ENCODE results near the gene TNFRSF19. TPM values are rescaled to one million over a fixed set of nuclear protein-coding genes. Genes with fewer than 3 reads are reported as not detected.

The TNFRSF19 gene
- total and polyA plus RNA-seq, 2 of the 13 experiments (the other 11 are each of a cell fraction or from before 2014, with no cell fraction given): 75.3 to 77.7 TPM

DNA sequence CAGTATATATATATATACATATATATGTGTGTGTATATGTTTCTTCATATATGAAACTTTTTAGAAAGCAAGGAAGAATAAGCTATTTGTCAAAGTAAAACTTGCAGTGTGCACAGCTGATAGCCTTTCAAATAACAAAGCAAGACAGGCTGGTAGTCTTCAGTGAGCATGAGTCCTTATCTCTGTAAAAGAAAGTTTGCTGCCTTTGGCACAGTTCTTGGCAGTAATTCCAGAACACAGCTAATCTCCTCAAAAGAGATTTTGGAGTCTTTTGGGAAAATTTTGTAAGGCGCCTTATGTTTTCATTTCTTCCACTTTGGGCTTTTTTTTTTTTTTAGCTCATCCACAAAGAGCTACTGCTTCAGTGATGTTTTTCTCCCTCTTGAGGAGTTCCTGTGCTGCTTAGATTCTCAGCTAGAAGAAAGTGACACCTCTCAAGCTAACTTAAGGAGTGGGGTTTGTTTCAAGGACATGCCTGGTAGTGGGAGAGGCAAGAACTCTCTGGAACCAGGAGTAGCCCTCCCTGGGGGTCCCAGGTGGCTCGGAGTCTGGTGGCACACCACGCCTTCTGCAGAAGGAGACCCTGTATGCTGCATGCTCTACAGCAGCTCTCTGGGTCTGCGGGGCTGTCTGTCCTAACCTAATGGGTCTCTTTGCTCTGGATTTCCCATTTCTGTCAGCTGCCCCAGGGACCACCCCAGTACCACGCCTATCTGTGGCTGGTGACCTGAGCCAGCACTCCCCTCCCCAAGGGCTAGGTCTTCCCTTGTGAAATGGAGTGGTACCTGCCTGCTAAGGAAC lies 58.8 kb downstream of the TNFRSF19 start:
- DNase-seq (ENCODE audit: low spot score) (no peak), ATAC-seq (peak; percentile 79), FAIRE-seq (no peak)
- ChIA-PET POLR2A (interaction anchor here (0.8 to 5.7 kb wide), 7 partner anchors 8 to 58 kb away, joined by 4 to 90 read pairs (median 6); partner anchors contain the start of gene TNFRSF19), CTCF (ENCODE audit: low intra/inter-chr PET ratio, low total read pairs) (no interaction called here)
- Histone ChIP-seq H3K4me1 (ENCODE audit: insufficient read depth, low read length) (peaks cover 80% of the 10 kb centered on the region), H3K36me3 (replicated peaks in 1 of 2; ENCODE audit: control insufficient read depth in 1 of 2, insufficient read depth in 2 of 2, low read length in 2 of 2) (peaks cover 8 to 21% of the 10 kb centered on the region in 2 experiments), H3K9me3 (ENCODE audit: low read length) (no peaks in the 10 kb centered on the region), H3K9ac (ENCODE audit: insufficient read depth, low read depth, low read length) (no peak overlapping the region), H3K4me3 (replicated peaks in 1 of 3; ENCODE audit: insufficient read depth in 1 of 3, low read depth in 2 of 3, low read length in 3 of 3) (peak overlapping the region in 1 of 3 experiments; percentile 20; a peak in 1 of 6 replicates), H3K27me3 (ENCODE audit: control insufficient read depth in 1 of 2, insufficient read depth in 2 of 2, low read length in 2 of 2) (no peaks in the 10 kb centered on the region), H3K79me2 (ENCODE audit: insufficient read depth, low read length) (peaks cover 24% of the 10 kb centered on the region), H3K27ac (ENCODE audit: extremely low read length, insufficient read depth, low read length) (peak overlapping the region; percentile 61), H2AFZ (ENCODE audit: low read length) (no peak overlapping the region), H3K4me2 (ENCODE audit: low read depth, low read length) (peak overlapping the region; percentile 34), H4K20me1 (ENCODE audit: insufficient read depth, low read length) (no peaks in the 10 kb centered on the region)
- TF ChIP-seq, protein P1, sequence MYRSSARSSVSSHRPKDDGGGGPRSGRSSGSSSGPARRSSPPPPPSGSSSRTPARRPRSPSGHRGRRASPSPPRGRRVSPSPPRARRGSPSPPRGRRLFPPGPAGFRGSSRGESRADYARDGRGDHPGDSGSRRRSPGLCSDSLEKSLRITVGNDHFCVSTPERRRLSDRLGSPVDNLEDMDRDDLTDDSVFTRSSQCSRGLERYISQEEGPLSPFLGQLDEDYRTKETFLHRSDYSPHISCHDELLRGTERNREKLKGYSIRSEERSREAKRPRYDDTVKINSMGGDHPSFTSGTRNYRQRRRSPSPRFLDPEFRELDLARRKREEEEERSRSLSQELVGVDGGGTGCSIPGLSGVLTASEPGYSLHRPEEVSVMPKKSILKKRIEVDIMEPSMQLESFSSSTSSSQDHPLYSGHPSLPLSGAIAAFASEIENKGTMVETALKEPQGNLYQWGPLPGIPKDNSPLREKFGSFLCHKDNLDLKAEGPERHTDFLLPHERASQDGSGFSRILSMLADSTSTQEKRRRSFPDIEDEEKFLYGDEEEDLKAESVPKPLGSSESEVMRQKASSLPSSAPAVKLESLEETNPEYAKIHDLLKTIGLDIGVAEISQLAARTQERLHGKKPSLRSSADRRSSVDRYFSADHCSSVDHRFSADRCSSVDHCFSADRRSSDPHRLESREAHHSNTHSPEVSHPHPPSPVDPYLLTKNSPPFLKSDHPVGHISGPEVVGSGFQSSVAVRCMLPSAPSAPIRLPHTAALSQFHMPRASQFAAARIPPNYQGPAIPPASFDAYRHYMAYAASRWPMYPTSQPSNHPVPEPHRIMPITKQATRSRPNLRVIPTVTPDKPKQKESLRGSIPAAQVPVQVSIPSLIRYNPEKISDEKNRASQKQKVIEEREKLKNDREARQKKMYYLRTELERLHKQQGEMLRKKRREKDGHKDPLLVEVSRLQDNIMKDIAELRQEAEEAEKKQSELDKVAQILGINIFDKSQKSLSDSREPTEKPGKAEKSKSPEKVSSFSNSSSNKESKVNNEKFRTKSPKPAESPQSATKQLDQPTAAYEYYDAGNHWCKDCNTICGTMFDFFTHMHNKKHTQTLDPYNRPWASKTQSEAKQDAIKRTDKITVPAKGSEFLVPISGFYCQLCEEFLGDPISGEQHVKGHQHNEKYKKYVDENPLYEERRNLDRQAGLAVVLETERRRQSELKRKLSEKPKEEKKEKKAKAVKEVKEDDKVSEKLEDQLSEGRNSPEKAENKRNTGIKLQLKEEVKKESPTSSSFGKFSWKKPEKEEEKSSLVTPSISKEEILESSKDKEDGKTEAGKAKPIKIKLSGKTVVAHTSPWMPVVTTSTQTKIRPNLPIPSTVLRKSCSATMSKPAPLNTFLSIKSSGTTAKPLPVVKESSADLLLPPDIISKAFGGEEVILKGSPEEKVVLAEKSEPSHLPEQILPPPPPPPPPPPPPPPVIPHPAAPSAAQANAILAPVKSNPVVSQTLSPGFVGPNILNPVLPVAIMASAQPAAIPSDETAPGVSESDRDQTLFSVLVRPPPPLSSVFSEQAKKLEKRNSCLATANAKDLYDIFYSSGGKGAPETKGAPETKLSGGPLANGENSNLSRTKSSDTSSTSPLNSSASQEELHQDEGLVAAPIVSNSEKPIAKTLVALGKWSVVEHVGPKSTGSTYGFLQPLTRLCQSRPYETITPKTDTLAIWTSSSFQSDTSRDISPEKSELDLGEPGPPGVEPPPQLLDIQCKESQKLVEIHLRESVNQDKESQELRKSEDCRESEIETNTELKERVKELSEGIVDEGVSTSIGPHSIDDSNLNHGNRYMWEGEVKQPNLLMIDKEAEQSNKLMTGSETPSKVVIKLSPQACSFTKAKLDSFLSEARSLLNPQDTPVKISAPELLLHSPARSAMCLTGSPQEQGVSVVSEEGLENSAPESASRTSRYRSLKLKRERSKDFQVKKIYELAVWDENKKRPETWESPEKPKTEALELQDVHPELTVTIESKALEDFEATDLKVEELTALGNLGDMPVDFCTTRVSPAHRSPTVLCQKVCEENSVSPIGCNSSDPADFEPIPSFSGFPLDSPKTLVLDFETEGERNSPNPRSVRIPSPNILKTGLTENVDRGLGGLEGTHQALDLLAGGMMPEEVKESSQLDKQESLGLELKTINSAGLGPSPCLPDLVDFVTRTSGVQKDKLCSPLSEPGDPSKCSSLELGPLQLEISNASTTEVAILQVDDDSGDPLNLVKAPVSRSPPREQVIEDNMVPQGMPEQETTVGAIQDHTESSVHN (CRISPR knock-in tag; IDR thresholded peaks at IDR 0.05): 0 out of 2 replicates have a peak, but pooled peaks have one; percentile 17
- TF ChIP-seq ZNF383 (CRISPR knock-in tag; IDR thresholded peaks at IDR 0.05; ENCODE audit: borderline replicate concordance) (no peak), ZFP1 (CRISPR knock-in tag; IDR thresholded peaks at IDR 0.05) (no peak), ZBTB7A (CRISPR knock-in tag; IDR thresholded peaks at IDR 0.05) (0 out of 2 replicates have a peak, but pooled peaks have one; percentile 30), KDM2A (CRISPR knock-in tag; IDR thresholded peaks at IDR 0.05; ENCODE audit: borderline replicate concordance, low read depth) (peak; percentile 34; the same call in 1 of the 2 replicates)
- TF ChIP-seq, protein P2, sequence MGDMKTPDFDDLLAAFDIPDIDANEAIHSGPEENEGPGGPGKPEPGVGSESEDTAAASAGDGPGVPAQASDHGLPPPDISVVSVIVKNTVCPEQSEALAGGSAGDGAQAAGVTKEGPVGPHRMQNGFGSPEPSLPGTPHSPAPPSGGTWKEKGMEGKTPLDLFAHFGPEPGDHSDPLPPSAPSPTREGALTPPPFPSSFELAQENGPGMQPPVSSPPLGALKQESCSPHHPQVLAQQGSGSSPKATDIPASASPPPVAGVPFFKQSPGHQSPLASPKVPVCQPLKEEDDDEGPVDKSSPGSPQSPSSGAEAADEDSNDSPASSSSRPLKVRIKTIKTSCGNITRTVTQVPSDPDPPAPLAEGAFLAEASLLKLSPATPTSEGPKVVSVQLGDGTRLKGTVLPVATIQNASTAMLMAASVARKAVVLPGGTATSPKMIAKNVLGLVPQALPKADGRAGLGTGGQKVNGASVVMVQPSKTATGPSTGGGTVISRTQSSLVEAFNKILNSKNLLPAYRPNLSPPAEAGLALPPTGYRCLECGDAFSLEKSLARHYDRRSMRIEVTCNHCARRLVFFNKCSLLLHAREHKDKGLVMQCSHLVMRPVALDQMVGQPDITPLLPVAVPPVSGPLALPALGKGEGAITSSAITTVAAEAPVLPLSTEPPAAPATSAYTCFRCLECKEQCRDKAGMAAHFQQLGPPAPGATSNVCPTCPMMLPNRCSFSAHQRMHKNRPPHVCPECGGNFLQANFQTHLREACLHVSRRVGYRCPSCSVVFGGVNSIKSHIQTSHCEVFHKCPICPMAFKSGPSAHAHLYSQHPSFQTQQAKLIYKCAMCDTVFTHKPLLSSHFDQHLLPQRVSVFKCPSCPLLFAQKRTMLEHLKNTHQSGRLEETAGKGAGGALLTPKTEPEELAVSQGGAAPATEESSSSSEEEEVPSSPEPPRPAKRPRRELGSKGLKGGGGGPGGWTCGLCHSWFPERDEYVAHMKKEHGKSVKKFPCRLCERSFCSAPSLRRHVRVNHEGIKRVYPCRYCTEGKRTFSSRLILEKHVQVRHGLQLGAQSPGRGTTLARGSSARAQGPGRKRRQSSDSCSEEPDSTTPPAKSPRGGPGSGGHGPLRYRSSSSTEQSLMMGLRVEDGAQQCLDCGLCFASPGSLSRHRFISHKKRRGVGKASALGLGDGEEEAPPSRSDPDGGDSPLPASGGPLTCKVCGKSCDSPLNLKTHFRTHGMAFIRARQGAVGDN (CRISPR knock-in tag; IDR thresholded peaks at IDR 0.05): peak; percentile 66
- TF ChIP-seq, protein P3, sequence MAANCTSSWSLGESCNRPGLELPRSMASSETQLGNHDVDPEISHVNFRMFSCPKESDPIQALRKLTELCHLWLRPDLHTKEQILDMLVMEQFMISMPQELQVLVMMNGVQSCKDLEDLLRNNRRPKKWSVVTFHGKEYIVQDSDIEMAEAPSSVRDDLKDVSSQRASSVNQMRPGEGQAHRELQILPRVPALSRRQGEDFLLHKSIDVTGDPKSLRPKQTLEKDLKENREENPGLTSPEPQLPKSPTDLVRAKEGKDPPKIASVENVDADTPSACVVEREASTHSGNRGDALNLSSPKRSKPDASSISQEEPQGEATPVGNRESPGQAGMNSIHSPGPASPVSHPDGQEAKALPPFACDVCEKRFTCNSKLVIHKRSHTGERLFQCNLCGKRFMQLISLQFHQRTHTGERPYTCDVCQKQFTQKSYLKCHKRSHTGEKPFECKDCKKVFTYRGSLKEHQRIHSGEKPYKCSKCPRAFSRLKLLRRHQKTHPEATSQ (CRISPR knock-in tag; IDR thresholded peaks at IDR 0.05; ENCODE audit: borderline replicate concordance): peak; percentile 44; the same call in 1 of the 2 replicates
- intact Hi-C loops (cut with micrococcal nuclease; ENCODE audit: unreplicated experiment) (loop anchor here (1.0 to 5.0 kb wide), 2 partner anchors 25 to 57 kb away; partner anchors contain the start of gene TNFRSF19), in situ Hi-C loops (cut with HindIII; ENCODE audit: extremely low pct_ligation_motif_present, low pct_unique_long_range_greater_than_20kb) (no loop called here)
- WGBS (ENCODE audit: low lambda C conversion rate): 50% methylated on average over 2 of the region's 5 CpGs
- no TSS peak for BruUV-seq (replicated peaks)
